HFFc6 (cell line): ENCODE results near the gene TBC1D22B. TPM values are rescaled to one million over a fixed set of nuclear protein-coding genes. Genes with fewer than 3 reads are reported as not detected.

ENCODE experiments used
- DNase-seq: peaks from one replicate; pipeline ENCODE4 v3.0.0-alpha.2; 2018
- H3K27ac Mint-ChIP-seq: 2 replicates; pipeline ENCODE4 v1.8.0; 2020; ENCODE audit warnings: mild to moderate bottlenecking, mixed read lengths
- H3K27me3 Mint-ChIP-seq: 2 replicates; pipeline ENCODE4 v1.8.0; 2021; ENCODE audit warnings: mild to moderate bottlenecking, moderate library complexity, mixed read lengths; ENCODE audit not compliant: insufficient read depth
- H3K36me3 Mint-ChIP-seq: 2 replicates; pipeline ENCODE4 v1.8.0; 2021; ENCODE audit warnings: low read depth, mixed read lengths
- H3K4me1 Mint-ChIP-seq: 2 replicates; pipeline ENCODE4 v1.8.0; 2020; ENCODE audit warnings: low read depth, mixed read lengths
- H3K4me3 Mint-ChIP-seq: 2 replicates; pipeline ENCODE4 v1.8.0; 2020; ENCODE audit warnings: mild to moderate bottlenecking, moderate library complexity, mixed read lengths
- H3K9me3 Mint-ChIP-seq: 2 replicates; pipeline ENCODE4 v1.8.0; 2020; ENCODE audit warnings: mild to moderate bottlenecking, mixed read lengths
- CTCF ChIP-seq: fragments of 200-600 bp; sonication (generic); IDR thresholded peaks from 2 replicates; pipeline ENCODE4 v1.5.0; 2021; ENCODE audit warnings: antibody characterized with exemption, mild to moderate bottlenecking
- total RNA-seq, 6 experiments: library from RNA; stranded (reverse); fragmentation: NEBNext Ultra II Directional; extraction: Animal tissue kit (Norgen Biotek cat#: 25700); gene quantifications; 2 replicates in 1 of 6; 3 replicates in 5 of 6; pipeline ENCODE4 v1.2.3, GENCODE V29; 2021

Gene TBC1D22B
- total RNA-seq, 6 experiments from 2014 or later: 9.0 to 9.6 (median 9.2) TPM

- H3K9me3 Mint-ChIP-seq: no peaks in the 10 kb centered on the region
- H3K4me1 Mint-ChIP-seq: peaks cover 11% of the 10 kb centered on the region
- H3K27me3 Mint-ChIP-seq: no peaks in the 10 kb centered on the region; the same call in none of the 2 replicates
- no peak overlapping the region for H3K27ac Mint-ChIP-seq
- peaks cover 8% of the 10 kb centered on the region for H3K36me3 Mint-ChIP-seq
- no peak for DNase-seq
- no peak for TF ChIP-seq CTCF
- no peak overlapping the region for H3K4me3 Mint-ChIP-seq
These were observed 117.8 kb downstream of the TBC1D22B start for GRCh38 chr6:37375376-37375775.

- Mint-ChIP-seq H3K9me3 (no peaks in the 10 kb centered on the region), H3K36me3 (peaks cover 8% of the 10 kb centered on the region; the same call in 1 of the 2 replicates), H3K27me3 (no peaks in the 10 kb centered on the region; the same call in none of the 2 replicates), H3K4me1 (peaks cover 10% of the 10 kb centered on the region; the same call in 1 of the 2 replicates), H3K27ac (no peak overlapping the region), H3K4me3 (no peak overlapping the region)
- DNase-seq: no peak
- no peak for TF ChIP-seq CTCF
These were observed 118.6 kb downstream of the TBC1D22B start for GRCh38 chr6:37376078-37376743.

GRCh38 chr6:37381579-37381978 is 124.0 kb downstream of the TBC1D22B start:
- H3K27me3 Mint-ChIP-seq: no peaks in the 10 kb centered on the region; the same call in 1 of the 2 replicates

More at GRCh38 chr6:37381579-37381978, 124.0 kb downstream of the TBC1D22B start:
- Mint-ChIP-seq H3K4me3 (no peak overlapping the region), H3K27ac (no peak overlapping the region), H3K36me3 (peaks cover 18% of the 10 kb centered on the region), H3K4me1 (peaks cover 9% of the 10 kb centered on the region; the same call in 1 of the 2 replicates), H3K9me3 (no peaks in the 10 kb centered on the region)
- peak; percentile 82 for TF ChIP-seq CTCF
- peak; percentile 58 for DNase-seq

Other genes starting within 250 kb of the TBC1D22B start
- 1 to 10 TPM; 3.6 to 6.3 (median 5.1) TPM for gene PIM1, start 87.6 kb upstream of the TBC1D22B start, total RNA-seq
- gene TMEM217, start 372 bp downstream of the TBC1D22B start, total RNA-seq: 1 to 10 TPM in 5 of 6 experiments, under 1 TPM in 1; 0.99 to 2.0 (median 1.6) TPM
- 10 to 100 TPM; 14.1 to 18.5 (median 17.5) TPM for gene RNF8, start 96.2 kb downstream of the TBC1D22B start, total RNA-seq
- gene CMTR1, start 175.4 kb downstream of the TBC1D22B start, total RNA-seq: 10 to 100 TPM; 36.1 to 42.2 (median 37.6) TPM
- 10 to 100 TPM; 19.0 to 23.8 (median 22.4) TPM for gene CCDC167, start 242.1 kb downstream of the TBC1D22B start, total RNA-seq